Measurements from ENCODE around the gene SIRPD.

The SIRPD gene

DNA sequence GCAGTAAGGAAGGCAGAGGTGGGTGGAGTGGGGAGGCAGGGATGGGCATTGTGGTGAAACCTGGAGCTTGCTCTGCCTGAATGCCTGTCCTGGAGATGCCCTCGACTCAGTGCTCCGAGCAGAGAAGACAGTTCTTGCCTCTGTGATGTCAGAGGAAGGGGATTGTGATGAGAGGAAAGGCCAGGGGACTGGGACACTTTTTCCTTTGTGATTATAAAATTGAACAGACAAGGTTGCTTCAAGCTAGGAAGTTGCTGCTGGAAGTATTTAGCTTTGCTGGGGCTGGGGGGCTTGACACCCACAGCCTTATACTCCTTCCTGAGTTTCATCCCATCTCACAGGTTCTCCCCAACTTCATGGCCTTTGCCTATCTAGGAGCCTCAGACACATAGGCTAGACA is at the start of gene SIRPD:
Gene SIRPD, minus strand, starts transcription at position 101 of the 400 bp plus-strand sequence. Its CDS starts 52 bp downstream, at position 49.
- TF ChIP-seq, protein P1, sequence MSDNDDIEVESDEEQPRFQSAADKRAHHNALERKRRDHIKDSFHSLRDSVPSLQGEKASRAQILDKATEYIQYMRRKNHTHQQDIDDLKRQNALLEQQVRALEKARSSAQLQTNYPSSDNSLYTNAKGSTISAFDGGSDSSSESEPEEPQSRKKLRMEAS (IDR thresholded peaks at IDR 0.05; ENCODE audit: low read depth, low read length), result no peak
- no peak for TF ChIP-seq MYC (IDR thresholded peaks at IDR 0.05; ENCODE audit: low read depth, low read length)
- TF ChIP-seq POLR2A (IDR thresholded peaks at IDR 0.05; ENCODE audit: extremely low read depth, insufficient read length), result no peak
- TF ChIP-seq, protein P2, sequence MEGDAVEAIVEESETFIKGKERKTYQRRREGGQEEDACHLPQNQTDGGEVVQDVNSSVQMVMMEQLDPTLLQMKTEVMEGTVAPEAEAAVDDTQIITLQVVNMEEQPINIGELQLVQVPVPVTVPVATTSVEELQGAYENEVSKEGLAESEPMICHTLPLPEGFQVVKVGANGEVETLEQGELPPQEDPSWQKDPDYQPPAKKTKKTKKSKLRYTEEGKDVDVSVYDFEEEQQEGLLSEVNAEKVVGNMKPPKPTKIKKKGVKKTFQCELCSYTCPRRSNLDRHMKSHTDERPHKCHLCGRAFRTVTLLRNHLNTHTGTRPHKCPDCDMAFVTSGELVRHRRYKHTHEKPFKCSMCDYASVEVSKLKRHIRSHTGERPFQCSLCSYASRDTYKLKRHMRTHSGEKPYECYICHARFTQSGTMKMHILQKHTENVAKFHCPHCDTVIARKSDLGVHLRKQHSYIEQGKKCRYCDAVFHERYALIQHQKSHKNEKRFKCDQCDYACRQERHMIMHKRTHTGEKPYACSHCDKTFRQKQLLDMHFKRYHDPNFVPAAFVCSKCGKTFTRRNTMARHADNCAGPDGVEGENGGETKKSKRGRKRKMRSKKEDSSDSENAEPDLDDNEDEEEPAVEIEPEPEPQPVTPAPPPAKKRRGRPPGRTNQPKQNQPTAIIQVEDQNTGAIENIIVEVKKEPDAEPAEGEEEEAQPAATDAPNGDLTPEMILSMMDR (IDR thresholded peaks at IDR 0.05; ENCODE audit: low read depth, low read length), result no peak

DNA sequence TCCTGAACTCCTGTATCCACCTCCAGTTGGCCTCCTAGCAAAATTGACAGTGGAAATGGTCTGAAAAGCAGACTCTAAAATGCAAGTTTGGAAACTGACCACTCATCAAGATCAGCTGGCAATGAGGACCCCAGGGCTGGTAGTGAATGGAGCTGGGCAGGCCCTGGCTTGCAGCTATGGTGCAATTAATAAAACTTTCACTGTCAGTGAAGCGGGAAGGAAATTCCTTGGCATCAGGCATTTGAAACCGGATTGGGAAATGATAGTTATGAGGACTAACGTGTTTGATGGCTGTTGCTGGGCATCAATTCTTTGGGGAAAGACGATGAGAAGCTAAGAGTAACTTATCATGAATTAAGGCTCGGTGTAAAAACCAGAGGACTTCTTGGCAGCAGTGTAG is 43.2 kb upstream of the SIRPD start:
- H3K4me3 ChIP-seq (ENCODE audit: low read depth, low read length), result no peak overlapping the region
- TF ChIP-seq POLR2A (IDR thresholded peaks at IDR 0.05; ENCODE audit: extremely low read depth, insufficient read length), result no peak
- no peak for DNase-seq (ENCODE audit: low read depth)

More for the DNA sequence above, at the start of gene SIRPD:
- DNase-seq (ENCODE audit: low read depth), result no peak
- H3K4me3 ChIP-seq (ENCODE audit: low read depth, low read length), result no peak within 1 kb of the TSS

DNA sequence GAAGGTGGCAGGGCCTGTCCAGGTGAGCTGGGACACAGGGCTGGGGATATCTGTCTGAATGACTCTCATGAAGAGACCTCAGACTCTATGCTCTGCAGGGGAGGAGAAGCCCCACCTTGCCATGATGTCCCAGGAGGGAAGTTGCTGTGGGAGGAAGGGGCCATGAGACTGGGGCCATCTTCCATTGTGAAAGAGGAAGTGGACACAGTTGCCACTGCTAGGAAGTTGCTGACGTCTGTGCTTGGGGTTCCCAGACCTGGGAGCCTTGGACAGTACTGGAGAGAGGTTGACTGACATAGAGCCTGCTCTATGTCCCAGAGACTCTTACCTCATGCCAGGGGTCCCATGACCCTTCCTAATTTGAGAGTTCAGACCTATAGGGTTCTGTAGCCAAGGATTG is 37.8 kb upstream of the SIRPD start:
- no peak for DNase-seq (ENCODE audit: low read depth)
- no peak overlapping the region for H3K4me3 ChIP-seq (ENCODE audit: low read depth, low read length)
- TF ChIP-seq, protein P2 (IDR thresholded peaks at IDR 0.05; ENCODE audit: low read depth, low read length), result no peak
- no peak for TF ChIP-seq MYC (IDR thresholded peaks at IDR 0.05; ENCODE audit: low read depth, low read length)
- TF ChIP-seq POLR2A (IDR thresholded peaks at IDR 0.05; ENCODE audit: extremely low read depth, insufficient read length), result no peak
- TF ChIP-seq, protein P1 (IDR thresholded peaks at IDR 0.05; ENCODE audit: low read depth, low read length), result no peak

DNA sequence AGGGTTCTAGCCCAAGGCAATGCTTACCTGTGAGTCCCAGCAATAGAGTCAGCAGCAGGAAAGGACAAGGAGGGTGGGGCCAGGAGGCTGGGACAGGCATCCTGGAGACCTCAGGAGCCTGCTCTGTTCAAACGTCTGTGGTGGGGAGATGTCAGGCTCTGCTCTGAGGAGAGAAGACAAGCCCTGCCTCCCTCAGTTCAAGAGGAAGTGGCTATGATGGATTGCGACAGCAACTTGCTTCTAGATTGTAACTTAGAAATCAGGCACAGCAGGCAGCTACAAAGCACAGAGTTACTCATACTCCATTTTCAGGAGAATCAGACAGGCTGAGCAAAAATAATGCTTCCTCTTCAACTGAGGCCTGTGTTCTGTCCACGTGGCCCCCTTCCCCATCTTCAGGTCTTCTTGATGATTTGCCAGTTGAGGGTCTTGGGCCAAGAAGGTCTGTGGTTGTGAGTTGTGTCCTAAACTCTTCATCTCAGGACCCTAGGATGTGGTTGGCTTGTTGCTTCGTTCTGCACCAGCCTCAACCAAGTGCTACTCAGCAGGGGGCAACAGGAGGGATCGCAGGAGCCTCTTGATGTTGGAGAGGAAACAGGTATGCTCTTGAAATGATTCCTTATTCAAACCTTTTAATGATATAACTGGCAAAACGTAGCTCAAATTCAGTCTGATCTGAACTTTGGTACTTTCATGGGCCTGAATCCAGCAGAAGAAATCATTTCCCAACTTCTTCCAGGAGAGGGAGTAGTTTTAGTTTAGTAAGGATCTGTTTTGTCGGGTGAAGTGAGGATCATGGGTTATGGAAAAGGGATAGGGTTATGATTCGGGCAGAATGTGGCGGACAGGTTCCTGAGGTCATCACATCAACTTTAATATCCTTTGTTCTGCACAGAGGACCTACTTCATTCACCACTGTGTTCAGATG is 31.3 kb upstream of the SIRPD start:
- TF ChIP-seq, protein P1 (IDR thresholded peaks at IDR 0.05; ENCODE audit: low read depth, low read length), result no peak
- TF ChIP-seq MYC (IDR thresholded peaks at IDR 0.05; ENCODE audit: low read depth, low read length) (no peak), POLR2A (IDR thresholded peaks at IDR 0.05; ENCODE audit: extremely low read depth, insufficient read length) (no peak)
- TF ChIP-seq, protein P2 (IDR thresholded peaks at IDR 0.05; ENCODE audit: low read depth, low read length), result no peak
- H3K4me3 ChIP-seq (ENCODE audit: low read depth, low read length), result no peak overlapping the region
- no peak for DNase-seq (ENCODE audit: low read depth)

DNA sequence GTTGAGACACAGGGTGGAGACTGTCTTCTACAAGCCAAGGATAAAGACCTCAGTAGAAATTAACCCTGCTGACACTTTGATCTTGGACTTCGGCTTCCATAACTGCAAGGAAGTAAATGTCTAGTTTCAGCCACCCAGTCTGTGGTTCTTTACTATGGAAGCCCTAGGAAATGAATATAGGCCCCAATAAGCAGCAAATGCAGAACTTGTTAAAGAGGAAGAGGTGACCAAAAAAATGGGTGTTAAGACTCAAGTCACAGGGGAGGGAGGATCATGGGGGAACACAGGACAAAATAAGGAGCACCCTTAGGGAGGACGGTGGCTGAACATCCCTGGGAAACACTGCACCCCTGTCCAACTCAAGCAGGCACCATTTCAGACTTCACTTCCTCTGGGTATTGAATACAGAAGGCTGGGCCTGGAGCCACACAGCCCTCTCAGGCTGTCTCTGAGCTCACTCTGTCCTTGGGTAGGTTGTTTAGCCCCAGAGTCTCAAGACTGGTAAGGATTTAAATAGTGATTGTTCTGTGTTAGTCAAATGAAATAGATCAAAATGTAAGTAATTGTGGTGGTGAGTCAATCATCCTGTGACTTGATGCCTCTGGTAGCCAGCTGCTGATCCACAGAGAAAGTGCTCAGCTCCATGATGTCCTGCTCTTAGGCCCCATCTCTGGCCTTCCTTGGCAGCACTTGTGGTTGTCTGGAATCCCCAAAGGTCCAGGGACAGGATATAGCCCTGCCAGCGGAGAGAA is 30.5 kb upstream of the SIRPD start:
- TF ChIP-seq MYC (IDR thresholded peaks at IDR 0.05; ENCODE audit: low read depth, low read length) (no peak), POLR2A (IDR thresholded peaks at IDR 0.05; ENCODE audit: extremely low read depth, insufficient read length) (no peak)
- TF ChIP-seq, protein P2 (IDR thresholded peaks at IDR 0.05; ENCODE audit: low read depth, low read length), result no peak
- TF ChIP-seq, protein P1 (IDR thresholded peaks at IDR 0.05; ENCODE audit: low read depth, low read length), result no peak
- no peak for DNase-seq (ENCODE audit: low read depth)
- no peak overlapping the region for H3K4me3 ChIP-seq (ENCODE audit: low read depth, low read length)

DNA sequence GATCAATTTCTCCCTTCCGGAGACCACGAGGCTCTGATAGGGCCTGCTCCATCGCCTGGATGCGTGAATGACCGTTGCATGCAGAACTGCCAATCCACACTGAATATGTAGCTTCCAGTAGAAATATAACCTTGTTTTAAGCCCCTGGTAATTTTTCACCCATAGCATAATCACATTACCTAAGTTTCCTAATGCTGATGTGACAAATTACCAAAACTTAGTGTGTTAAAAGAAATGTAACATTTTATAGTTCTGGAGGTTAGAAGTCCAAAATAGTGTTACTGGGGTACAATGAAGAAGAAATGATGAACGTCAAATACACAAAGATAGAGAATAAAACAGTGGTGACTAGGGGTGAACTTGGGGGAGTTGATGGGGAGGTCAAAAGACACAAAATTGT is 22.0 kb upstream of the SIRPD start:
- DNase-seq (ENCODE audit: low read depth), result peak; percentile 0
- TF ChIP-seq POLR2A (IDR thresholded peaks at IDR 0.05; ENCODE audit: extremely low read depth, insufficient read length) (no peak), MYC (IDR thresholded peaks at IDR 0.05; ENCODE audit: low read depth, low read length) (no peak)
- TF ChIP-seq, protein P2 (IDR thresholded peaks at IDR 0.05; ENCODE audit: low read depth, low read length), result no peak
- TF ChIP-seq, protein P1 (IDR thresholded peaks at IDR 0.05; ENCODE audit: low read depth, low read length), result no peak
- H3K4me3 ChIP-seq (ENCODE audit: low read depth, low read length), result no peak overlapping the region

All from NB4 (cell line).